GM21576 (cell line): ENCODE results near the gene TRIM51.
"Not testable (repeated sequence)": the region's sequence is repeated elsewhere in the genome, so short reads cannot be mapped to it uniquely, and the experiment has no call there.

Source experiments
- ATAC-seq: cut with Tn5 transposase; IDR thresholded peaks from one replicate; pipeline ENCODE4 v1.9.1; 2021; ENCODE audit warnings: mild to moderate bottlenecking, moderate library complexity; ENCODE audit not compliant: unreplicated experiment

Gene TRIM51, protein sequence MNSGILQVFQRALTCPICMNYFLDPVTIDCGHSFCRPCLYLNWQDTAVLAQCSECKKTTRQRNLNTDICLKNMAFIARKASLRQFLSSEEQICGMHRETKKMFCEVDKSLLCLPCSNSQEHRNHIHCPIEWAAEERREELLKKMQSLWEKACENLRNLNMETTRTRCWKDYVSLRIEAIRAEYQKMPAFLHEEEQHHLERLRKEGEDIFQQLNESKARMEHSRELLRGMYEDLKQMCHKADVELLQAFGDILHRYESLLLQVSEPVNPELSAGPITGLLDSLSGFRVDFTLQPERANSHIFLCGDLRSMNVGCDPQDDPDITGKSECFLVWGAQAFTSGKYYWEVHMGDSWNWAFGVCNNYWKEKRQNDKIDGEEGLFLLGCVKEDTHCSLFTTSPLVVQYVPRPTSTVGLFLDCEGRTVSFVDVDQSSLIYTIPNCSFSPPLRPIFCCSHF

DNA sequence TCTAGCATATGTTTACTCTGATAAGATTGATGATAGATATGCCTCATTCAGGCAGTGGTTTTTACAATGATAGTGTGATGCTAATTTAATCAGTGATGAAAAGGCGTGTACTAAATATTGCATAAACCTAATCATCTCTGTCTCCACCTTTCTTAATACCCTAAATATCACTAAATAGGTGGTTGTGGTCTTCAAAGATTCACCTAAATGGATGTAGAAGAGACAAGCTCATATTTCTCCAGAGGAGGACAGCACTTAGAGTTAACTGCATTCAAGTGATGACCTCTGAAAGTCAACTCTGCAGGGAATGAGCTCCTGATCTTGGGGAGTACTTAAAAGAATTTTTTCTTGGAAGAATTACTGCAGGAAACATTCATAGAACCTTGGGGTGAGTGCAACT lies at the start of gene TRIM51:
TRIM51 (plus strand) TSS at position 301 of the 400 bp plus-strand sequence. CDS start 2,132 bp downstream, outside the sequence.
- not testable (repeated sequence) for ATAC-seq

DNA sequence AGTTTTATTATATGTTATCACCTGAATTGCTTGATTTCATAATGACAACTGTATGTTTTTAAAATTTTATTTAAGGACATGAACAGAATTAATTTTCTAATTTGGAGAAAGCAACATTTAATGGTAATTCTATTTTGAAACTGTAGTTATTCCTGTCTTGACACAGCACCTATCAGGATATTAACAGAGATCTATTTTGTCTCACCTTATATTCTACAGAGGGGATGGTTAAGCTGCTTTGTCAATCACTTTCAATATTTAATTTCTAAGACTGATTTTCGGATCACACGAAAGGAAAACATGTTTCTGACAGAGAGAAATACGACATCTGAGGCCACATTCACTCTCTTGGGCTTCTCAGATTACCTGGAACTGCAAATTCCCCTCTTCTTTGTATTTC lies 44.6 kb upstream of the TRIM51 start, which contains the start of gene OR5D16:
OR5D16 (plus strand) TSS at position 301 of the 400 bp plus-strand sequence; CDS start at position 301, 0 bp downstream.
- ATAC-seq: no peak

DNA sequence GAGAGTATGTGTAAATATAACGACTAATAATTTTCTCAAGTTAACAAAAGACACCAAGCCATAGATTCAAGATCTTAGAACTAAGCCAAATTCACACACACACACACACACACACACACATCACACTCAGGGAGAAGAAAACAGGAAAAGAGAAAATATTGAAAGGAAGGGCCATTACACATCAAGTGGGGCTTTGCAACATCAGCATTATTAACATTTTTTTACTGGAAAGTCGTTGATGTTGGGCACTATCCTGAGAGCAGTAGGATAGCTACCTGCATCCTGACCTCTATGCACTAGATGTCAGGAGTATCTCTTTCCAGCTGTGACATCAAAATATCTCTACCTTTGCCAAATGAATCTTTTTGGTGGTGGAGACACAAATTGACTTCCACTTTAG lies 35.6 kb upstream of the TRIM51 start:
- ATAC-seq: no peak

DNA sequence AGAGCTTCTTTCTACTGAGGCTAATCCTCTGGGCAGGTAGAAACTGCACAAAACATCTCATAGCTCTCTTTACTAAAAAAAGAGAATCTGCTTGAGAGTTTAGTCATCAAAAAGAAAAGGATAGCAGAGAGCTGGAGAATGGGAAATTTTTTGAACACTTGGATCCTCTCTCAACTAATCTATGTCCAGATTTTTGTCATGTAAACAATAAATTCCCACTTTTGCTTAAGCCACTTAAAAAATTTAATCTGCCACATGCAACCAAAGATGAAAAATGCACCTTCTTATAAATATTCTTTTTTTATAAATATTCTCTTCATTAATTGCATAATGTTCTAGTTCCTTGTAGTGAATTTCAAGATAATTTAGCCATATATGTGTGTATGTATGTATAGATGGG lies 34.1 kb upstream of the TRIM51 start:
- ATAC-seq: no peak

DNA sequence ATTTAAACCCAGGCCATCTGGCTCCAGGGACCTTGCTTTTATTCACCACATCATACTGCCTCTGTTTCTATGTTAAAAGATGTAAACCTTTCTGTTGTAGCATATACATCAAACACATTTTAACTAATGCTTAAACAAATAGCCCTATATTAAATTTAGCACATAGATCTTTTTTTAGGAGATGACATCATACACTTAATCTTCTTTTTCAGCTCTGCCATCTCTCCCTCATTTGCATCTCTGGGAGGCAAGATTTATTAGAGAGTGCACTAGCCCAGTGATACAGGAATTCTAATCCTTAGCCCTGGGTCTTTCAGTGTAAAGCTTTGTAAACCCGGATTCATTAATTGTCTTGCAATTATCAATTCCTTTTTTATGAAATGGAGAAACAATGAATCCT lies 31.0 kb upstream of the TRIM51 start:
- ATAC-seq: no peak

DNA sequence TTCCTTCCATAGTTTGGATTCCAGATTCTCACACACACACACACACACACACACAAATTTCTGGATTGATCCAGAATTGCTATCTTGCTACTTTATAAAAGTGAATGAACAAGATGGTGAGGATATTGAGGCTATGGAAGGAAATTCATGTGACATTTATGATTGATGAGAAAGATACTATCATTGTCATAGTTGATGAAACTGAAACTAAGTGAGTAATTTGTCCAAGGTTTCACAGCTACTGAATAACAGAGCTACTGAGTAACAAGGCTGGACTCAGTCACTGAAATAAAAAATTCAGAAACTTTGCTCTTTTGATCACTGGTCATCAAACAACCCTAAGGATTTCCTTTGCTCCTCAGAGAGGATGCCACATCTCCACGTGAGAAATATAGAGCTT lies 28.4 kb upstream of the TRIM51 start:
- ATAC-seq: no peak

DNA sequence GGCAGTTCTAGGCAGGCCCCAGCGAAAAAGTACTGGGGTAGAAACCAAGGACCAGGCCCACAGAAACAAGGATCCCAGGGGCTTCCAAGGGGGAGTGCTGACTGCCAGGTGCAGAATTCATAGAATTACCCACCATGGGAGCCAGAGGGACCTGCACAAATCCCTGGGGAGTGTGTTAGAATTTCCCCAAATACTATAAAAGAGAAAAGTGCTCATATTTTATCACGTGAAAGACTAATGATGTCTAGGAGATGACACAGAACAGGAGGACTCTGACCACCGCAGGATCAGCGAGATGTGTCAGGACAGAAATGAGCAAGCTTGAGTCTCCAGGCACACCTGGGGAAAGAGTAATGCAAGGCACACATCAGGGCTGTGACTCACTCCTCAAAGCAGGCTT lies 15.7 kb upstream of the TRIM51 start:
- ATAC-seq: not testable (repeated sequence)

DNA sequence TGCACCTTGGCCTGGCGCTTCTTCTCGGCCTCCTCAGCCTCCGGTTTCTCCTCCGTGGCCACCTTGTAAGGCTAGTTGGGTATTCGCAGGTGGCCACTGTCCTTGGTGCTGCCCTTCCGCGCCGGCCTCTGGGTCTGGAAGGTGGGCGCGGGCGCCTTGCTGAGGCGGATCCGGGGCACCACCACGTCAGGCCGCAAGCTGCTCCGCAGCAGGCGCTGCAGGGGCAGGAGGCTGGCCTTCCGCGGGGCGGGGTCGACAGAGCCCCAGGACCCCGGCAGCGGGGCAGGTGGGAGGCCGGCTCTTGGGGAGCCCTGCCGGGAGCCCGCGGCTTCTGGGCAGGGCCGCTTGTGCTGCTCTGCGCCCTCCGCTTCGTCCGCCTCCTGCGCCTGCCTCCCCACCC lies 10.4 kb upstream of the TRIM51 start:
- not testable (repeated sequence) for ATAC-seq

DNA sequence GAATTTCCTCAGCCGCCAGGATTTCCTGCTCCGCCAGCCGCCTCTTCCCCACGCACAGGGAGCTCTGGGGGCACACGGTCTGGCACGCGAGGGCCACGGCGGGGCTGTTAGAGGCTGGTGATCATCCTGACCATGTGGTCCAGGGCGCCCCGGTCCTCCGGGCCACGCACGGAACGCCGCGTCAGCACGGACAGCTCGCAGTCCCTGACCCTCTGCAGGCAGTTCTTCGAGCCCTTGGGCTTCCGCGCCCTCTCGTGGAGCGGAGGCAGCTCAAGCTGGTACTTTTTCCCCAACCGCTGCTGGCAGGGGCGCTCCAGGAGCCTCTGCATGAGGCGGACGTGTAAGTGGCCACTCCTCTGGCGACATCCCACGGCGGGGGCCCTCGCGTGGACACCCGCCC lies 10.0 kb upstream of the TRIM51 start:
- ATAC-seq: not testable (repeated sequence)

DNA sequence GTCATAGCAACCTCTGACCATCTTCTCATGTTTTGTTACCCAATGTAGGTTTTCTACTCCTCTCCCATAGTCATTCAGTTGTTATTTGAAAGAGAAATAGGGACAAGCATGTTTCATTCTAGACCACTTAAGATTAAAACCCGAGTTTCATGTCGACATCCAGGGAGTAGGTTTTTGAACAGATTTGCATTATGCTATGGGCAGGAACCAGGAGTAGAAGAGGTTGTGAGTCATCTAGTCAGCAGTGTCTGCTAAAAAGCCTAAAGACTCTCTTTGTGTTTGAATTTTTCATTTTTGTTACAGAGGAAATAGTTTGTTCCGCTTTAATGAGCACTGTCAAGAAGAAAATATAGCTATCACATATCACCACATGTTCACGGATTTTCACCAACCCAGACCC lies 1.9 kb downstream of the TRIM51 start:
- not testable (repeated sequence) for ATAC-seq

DNA sequence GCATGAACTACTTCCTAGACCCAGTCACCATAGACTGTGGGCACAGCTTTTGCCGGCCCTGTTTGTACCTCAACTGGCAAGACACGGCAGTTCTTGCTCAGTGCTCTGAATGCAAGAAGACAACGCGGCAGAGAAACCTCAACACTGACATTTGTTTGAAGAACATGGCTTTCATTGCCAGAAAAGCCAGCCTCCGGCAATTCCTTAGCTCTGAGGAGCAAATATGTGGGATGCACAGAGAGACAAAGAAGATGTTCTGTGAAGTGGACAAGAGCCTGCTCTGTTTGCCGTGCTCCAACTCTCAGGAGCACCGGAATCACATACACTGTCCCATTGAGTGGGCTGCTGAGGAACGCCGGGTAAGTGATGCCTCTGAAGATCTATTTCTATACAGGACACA lies 2.4 kb downstream of the TRIM51 start:
- not testable (repeated sequence) for ATAC-seq

DNA sequence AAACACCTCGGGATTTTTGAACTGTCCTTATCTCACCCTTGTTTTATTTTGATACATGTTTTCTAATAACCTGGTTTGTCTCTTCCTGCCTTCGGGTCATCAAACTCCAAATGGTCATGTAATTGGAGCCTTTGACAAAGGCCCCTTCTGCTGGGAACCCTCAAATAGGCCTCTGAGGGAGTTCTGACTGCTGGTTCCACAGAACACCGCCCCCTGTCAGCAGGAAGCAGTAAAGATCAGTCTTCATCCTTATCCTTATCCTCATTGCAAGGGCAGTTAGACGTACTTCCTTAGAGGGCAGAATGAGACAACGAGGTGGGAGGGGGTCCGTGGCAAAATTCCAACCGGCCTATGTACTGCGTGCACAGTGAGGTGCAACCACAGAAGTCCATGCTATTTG lies 12.1 kb downstream of the TRIM51 start:
- ATAC-seq: no peak

DNA sequence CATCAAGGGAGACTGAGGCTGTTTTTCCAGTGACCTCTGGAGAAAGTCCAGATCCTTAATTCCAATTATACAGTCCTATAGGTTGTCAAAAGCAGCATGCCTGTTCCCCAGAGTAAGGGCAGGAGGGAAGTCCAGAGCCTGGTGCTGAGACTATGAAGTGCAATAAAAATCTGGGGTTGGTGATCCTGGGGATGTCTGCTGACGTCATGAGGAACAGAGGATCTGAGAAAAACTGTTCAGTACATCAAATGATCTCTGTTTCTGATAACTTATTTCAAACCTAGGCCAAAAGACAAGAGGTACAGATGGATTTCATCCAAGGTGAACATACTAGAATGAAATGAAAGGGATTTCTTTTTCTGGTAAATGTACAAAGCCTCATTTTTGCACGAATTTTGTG lies 19.2 kb downstream of the TRIM51 start:
- ATAC-seq: no peak

DNA sequence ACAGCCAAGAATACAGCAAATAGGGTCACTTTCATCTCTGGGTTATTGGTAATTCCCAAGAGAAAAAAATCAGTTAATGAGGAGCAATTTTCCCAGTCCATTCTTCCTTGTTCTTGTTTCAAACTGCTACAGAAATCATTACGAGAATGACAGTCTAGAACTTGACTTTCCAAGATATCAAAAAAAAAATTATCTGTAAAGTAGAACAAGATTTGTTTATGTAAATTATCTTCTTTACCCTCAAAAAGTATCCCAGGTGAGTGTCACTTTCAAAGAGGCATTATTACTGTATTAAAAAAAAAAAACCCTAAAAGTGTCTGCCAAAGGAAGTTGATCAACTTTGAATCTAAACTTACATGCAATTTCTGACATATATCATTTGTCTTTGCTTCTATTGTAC lies 31.4 kb downstream of the TRIM51 start, which contains the start of gene OR5W2:
OR5W2 (minus strand) TSS at position 101 of the 400 bp plus-strand sequence; CDS start at position 101, 0 bp downstream.
- ATAC-seq: no peak

DNA sequence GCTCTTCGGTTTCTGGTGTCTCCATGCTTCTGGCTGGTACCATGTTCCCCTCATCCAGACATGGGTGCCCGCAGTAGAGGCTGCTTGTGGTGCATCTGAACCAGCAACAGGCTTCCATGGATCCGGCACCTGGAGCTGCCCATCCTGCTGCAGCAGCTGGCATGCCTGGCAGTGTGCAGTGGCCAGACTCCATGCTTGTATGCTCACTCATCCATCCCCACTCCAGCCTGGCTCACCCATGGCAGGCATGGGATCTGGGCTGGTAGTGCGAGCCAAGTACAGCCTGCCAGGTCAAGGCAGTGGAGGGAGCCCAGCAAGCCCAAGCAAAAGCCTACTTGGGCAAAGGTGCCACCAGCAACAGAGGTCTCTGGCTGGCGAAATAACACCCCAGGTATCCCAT lies 37.4 kb downstream of the TRIM51 start:
- ATAC-seq: no peak

DNA sequence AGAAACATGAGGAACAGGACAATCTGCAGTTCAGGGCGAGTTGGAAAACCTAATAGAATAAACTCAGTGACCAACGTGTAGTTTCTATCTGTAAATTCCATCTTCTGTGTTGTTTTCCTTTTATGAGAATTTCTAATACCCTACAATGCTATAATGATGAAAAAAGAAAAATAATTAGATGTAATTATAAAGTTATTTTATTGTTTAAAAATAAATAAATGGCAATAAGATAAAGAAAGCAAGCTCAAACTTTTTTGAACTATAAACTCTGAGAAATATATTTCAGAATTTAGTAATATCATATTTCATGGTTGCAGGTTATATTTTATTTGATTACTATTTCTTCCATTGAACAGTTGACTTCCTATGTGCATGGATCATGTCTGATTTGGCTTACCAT lies 53.2 kb downstream of the TRIM51 start, which contains the start of gene OR5I1:
OR5I1 (minus strand) TSS at position 101 of the 400 bp plus-strand sequence; CDS start at position 101, 0 bp downstream.
- ATAC-seq: no peak
